Neural progenitor cell (in vitro differentiated cells): Measurements from ENCODE around the gene PHF19. TPM values are rescaled to one million over a fixed set of nuclear protein-coding genes. Genes with fewer than 3 reads are reported as not detected.

Experiments
- DNase-seq: peaks from one replicate; pipeline ENCODE4 v3.0.0-alpha.2; 2016; ENCODE audit warnings: low spot score
- H2AFZ ChIP-seq: fragments of 200-600 bp; sonication (generic); replicated peaks from 2 replicates; pipeline ENCODE4 v1.6.1; 2016; ENCODE audit warnings: antibody characterized with exemption
- H3F3A ChIP-seq: fragments of 200-600 bp; sonication (generic); 2 replicates; pipeline ENCODE4 v1.6.1; 2016; ENCODE audit warnings: antibody characterized with exemption, low read depth
- H3K27ac ChIP-seq: fragments of 200-600 bp; sonication (generic); 2 replicates; pipeline ENCODE4 v1.5.1; 2016; ENCODE audit warnings: mild to moderate bottlenecking
- H3K27me3 ChIP-seq: fragments of 200-600 bp; sonication (generic); 2 replicates; pipeline ENCODE4 v1.6.1; 2016; ENCODE audit warnings: mild to moderate bottlenecking, moderate library complexity
- H3K36me3 ChIP-seq: fragments of 200-600 bp; sonication (generic); 2 replicates; pipeline ENCODE4 v1.5.1; 2016
- H3K4me1 ChIP-seq: fragments of 200-600 bp; sonication (generic); 2 replicates; pipeline ENCODE4 v1.6.1; 2016; ENCODE audit warnings: mixed run types
- H3K4me2 ChIP-seq: fragments of 200-600 bp; sonication (generic); 2 replicates; pipeline ENCODE4 v1.6.1; 2016
- H3K4me3 ChIP-seq: fragments of 200-600 bp; sonication (generic); 2 replicates; pipeline ENCODE4 v1.5.1; 2016
- H3K79me2 ChIP-seq: fragments of 200-600 bp; sonication (generic); 2 replicates; pipeline ENCODE4 v1.6.1; 2016; ENCODE audit warnings: low read depth
- H3K9ac ChIP-seq: fragments of 200-600 bp; sonication (generic); 2 replicates; pipeline ENCODE4 v1.6.1; 2016
- H3K9me3 ChIP-seq: fragments of 200-600 bp; sonication (generic); 2 replicates; pipeline ENCODE4 v1.5.1; 2016; ENCODE audit warnings: low read depth
- H4K20me1 ChIP-seq: fragments of 200-600 bp; sonication (generic); 2 replicates; pipeline ENCODE4 v1.6.1; 2016; ENCODE audit warnings: low read depth
- H3K27ac Mint-ChIP-seq: 3 replicates; pipeline ENCODE4 v1.8.0; 2021; ENCODE audit warnings: mixed read lengths
- H3K27me3 Mint-ChIP-seq: 2 replicates; pipeline ENCODE4 v1.8.0; 2022; ENCODE audit warnings: low read depth, mild to moderate bottlenecking, inconsistent platforms, moderate library complexity, mixed read lengths; ENCODE audit not compliant: insufficient read depth
- H3K36me3 Mint-ChIP-seq: 3 replicates; pipeline ENCODE4 v1.8.0; 2021; ENCODE audit warnings: mixed read lengths
- H3K4me1 Mint-ChIP-seq: 3 replicates; pipeline ENCODE4 v1.8.0; 2021; ENCODE audit warnings: mixed read lengths
- H3K4me3 Mint-ChIP-seq: 3 replicates; pipeline ENCODE4 v1.8.0; 2021; ENCODE audit warnings: mild to moderate bottlenecking, moderate library complexity, mixed read lengths
- H3K9me3 Mint-ChIP-seq: 3 replicates; pipeline ENCODE4 v1.8.0; 2020; ENCODE audit warnings: mixed read lengths
- EZH2 ChIP-seq: fragments of 200-600 bp; sonication (generic); IDR thresholded peaks from 2 replicates; pipeline ENCODE4 v1.6.1; 2017; ENCODE audit warnings: antibody characterized with exemption, mild to moderate bottlenecking, moderate library complexity
- EZH2phosphoT487 ChIP-seq: fragments of 200-600 bp; sonication (generic); IDR thresholded peaks from 2 replicates; pipeline ENCODE4 v1.6.1; 2017; ENCODE audit warnings: antibody characterized with exemption
- total RNA-seq: library from RNA; depleted of rRNA; stranded (reverse); fragments of >200 nt; gene quantifications from 2 replicates; pipeline ENCODE4 v1.2.3, GENCODE V29; 2015; ENCODE audit warnings: low replicate concordance
- TF ChIP-seq, protein P1 (sequence below): fragments of 200-600 bp; sonication (generic); IDR thresholded peaks from 2 replicates; pipeline ENCODE4 v1.5.1; 2017; ENCODE audit warnings: antibody characterized with exemption, mild to moderate bottlenecking

Gene PHF19
- total RNA-seq, 1 donor from 2014 or later = 45.1 TPM

DNA sequence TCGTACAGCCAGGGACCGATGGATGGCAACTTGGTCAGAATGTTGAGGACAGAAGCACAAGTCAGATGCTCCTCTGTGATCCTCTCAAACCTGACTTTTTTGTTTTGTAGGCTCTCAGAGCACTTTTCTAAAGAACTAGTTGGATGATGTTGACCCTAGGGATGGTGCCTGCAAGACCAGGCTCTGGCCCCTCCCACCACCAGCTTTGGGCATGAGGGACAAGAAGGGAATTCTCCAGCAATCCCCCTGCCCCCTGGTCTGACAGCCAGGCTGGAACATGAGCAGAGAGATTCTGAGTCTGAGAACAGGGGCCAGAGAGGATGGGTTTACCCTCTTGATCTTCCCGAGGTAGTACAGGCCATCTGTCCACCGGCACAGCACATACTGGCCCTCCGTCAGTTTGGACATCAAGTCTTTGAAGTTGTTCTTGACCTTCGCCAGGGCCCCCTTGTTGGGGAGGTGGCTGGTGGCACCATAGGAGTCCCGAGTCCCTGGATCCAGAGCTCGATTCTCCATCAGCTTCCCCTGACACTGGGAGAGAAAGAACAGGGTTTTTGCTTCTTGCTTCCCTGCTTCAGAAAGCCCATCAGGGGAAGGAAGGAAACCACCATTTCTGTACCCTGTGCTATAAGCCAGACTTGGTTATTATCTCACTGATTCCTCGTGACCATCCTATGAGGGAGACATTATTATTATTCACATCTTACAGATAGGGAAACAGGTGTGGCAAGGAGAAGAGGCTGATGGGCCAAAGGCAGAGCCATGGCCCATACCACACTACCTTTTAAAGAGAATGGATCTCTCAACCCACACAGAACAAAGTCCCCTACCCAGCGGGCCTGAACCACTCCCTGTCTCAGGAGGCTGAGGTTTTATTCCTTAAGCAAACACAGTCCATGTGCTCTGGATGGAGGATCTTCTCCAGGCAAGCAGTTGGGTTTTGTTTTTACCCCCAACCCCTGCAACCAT, 2.5 kb downstream of the PHF19 start:
- peaks cover 22% of the 10 kb centered on the region for H3K36me3 Mint-ChIP-seq
- H3K4me1 ChIP-seq = peaks cover 18% of the 10 kb centered on the region
- peaks cover 30% of the 10 kb centered on the region for H3K4me1 Mint-ChIP-seq
- no peaks in the 10 kb centered on the region for H3K9me3 ChIP-seq
- H3K27me3 Mint-ChIP-seq = peaks cover 5% of the 10 kb centered on the region
- no peak overlapping the region for H3K4me2 ChIP-seq
- no peaks in the 10 kb centered on the region for H4K20me1 ChIP-seq
- no peak for DNase-seq
- H3K36me3 ChIP-seq = no peaks in the 10 kb centered on the region
- H3F3A ChIP-seq = peaks cover 46% of the 10 kb centered on the region
- H3K27me3 ChIP-seq = peaks cover 17% of the 10 kb centered on the region
- H3K9ac ChIP-seq = no peak overlapping the region
- H3K27ac Mint-ChIP-seq = no peak overlapping the region
- peak overlapping the region; percentile 87 for H3K4me3 Mint-ChIP-seq
- TF ChIP-seq, protein P1, sequence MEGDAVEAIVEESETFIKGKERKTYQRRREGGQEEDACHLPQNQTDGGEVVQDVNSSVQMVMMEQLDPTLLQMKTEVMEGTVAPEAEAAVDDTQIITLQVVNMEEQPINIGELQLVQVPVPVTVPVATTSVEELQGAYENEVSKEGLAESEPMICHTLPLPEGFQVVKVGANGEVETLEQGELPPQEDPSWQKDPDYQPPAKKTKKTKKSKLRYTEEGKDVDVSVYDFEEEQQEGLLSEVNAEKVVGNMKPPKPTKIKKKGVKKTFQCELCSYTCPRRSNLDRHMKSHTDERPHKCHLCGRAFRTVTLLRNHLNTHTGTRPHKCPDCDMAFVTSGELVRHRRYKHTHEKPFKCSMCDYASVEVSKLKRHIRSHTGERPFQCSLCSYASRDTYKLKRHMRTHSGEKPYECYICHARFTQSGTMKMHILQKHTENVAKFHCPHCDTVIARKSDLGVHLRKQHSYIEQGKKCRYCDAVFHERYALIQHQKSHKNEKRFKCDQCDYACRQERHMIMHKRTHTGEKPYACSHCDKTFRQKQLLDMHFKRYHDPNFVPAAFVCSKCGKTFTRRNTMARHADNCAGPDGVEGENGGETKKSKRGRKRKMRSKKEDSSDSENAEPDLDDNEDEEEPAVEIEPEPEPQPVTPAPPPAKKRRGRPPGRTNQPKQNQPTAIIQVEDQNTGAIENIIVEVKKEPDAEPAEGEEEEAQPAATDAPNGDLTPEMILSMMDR = no peak
- TF ChIP-seq EZH2phosphoT487 (no peak), EZH2 (no peak)
- H3K4me3 ChIP-seq = no peak overlapping the region
- no peaks in the 10 kb centered on the region for H3K79me2 ChIP-seq
- H2AFZ ChIP-seq = no peak overlapping the region
- no peaks in the 10 kb centered on the region for H3K9me3 Mint-ChIP-seq
- H3K27ac ChIP-seq = no peak overlapping the region

DNA sequence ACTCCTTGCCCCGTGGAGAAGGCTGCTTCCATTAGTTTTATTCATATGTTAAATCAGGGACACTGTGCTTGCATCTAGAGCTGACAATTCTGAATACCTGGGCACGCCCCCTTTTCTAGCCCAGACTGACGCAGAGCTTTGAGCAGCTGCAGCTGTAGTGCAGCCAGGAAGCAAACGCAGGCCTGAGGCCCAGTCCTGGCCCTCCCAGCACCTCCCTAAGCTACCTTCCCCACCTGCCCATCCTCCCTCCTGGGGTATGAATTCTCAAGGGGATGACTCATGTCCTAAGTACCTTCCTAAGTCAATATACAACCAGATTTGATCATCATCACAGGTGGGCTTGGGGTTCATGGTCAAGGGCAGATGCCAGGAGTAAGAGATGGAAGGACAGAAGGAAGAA, 3.5 kb downstream of the PHF19 start:
- Mint-ChIP-seq H3K4me3 (no peak overlapping the region), H3K27ac (no peak overlapping the region), H3K4me1 (peaks cover 22% of the 10 kb centered on the region), H3K9me3 (no peaks in the 10 kb centered on the region), H3K27me3 (peaks cover 3% of the 10 kb centered on the region), H3K36me3 (peaks cover 22% of the 10 kb centered on the region)
- Histone ChIP-seq H3K4me2 (no peak overlapping the region), H3K9ac (no peak overlapping the region), H3K4me1 (peaks cover 10% of the 10 kb centered on the region), H3K79me2 (no peaks in the 10 kb centered on the region), H3K36me3 (no peaks in the 10 kb centered on the region), H3K27ac (no peak overlapping the region), H3F3A (peaks cover 41% of the 10 kb centered on the region), H2AFZ (no peak overlapping the region), H4K20me1 (no peaks in the 10 kb centered on the region), H3K4me3 (no peak overlapping the region), H3K9me3 (no peaks in the 10 kb centered on the region), H3K27me3 (peaks cover 17% of the 10 kb centered on the region)
- TF ChIP-seq, protein P1 = no peak
- no peak for TF ChIP-seq EZH2phosphoT487
- no peak for TF ChIP-seq EZH2
- no peak for DNase-seq

DNA sequence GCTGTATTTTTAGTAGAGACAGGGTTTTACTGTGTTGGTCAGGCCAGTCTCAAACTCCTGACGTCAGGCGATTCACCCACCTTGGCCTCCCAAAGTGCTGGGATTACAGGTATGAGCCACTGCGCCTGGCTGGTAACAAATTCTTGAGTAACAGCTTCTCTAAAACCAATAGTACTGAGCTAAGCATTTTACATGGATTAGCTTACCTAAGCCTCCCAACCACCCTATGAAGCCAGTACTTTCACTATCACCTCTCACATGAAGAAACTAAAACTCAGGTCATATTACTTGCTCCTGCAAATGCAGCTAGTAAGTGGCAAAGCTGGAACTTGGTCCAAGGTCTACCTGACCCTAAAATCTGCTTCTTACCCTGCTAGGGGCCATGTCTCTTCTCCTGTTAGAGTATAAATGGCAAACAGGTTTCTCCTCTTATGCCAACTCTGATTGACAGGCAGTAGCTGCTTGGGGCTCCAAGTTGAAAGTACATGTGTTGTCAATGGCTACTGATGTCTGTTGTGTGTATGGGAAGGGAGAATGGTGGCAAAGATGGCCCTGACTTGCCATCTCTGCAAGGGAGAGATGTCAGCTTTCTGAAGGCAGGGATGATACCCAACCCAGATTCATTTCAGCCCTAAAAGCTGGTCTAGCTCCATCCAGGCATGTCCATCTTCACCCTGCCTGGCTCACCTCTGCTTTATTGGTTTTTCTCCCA, 4.0 kb downstream of the PHF19 start:
- H3K4me2 ChIP-seq = no peak overlapping the region
- no peak overlapping the region for H3K9ac ChIP-seq
- no peaks in the 10 kb centered on the region for H3K9me3 ChIP-seq
- H3F3A ChIP-seq = peaks cover 36% of the 10 kb centered on the region
- peaks cover 3% of the 10 kb centered on the region for H3K27me3 Mint-ChIP-seq
- H3K4me1 ChIP-seq = peaks cover 12% of the 10 kb centered on the region
- peaks cover 22% of the 10 kb centered on the region for H3K4me1 Mint-ChIP-seq
- no peaks in the 10 kb centered on the region for H3K36me3 ChIP-seq
- H3K4me3 ChIP-seq = no peak overlapping the region
- no peak for DNase-seq
- H4K20me1 ChIP-seq = no peaks in the 10 kb centered on the region
- H3K27me3 ChIP-seq = peaks cover 14% of the 10 kb centered on the region
- peaks cover 24% of the 10 kb centered on the region for H3K36me3 Mint-ChIP-seq
- no peak overlapping the region for H3K27ac Mint-ChIP-seq
- TF ChIP-seq EZH2phosphoT487 (no peak), EZH2 (no peak)
- TF ChIP-seq, protein P1 = no peak
- H3K9me3 Mint-ChIP-seq = no peaks in the 10 kb centered on the region
- H2AFZ ChIP-seq = no peak overlapping the region
- H3K27ac ChIP-seq = no peak overlapping the region
- H3K79me2 ChIP-seq = no peaks in the 10 kb centered on the region
- H3K4me3 Mint-ChIP-seq = no peak overlapping the region
